Endothelial cell (in vitro differentiated cells): ENCODE measurements around the gene CDKN1B. TPM values are rescaled to one million over a fixed set of nuclear protein-coding genes. Genes with fewer than 3 reads are reported as not detected.

Experiments used
- DNase-seq: peaks from one replicate; pipeline ENCODE4 v3.0.0; 2021; ENCODE audit warnings: low spot score
- H3K27ac Mint-ChIP-seq: one replicate; pipeline ENCODE4 v1.8.0; 2021; ENCODE audit warnings: mixed read lengths, inconsistent platforms; ENCODE audit not compliant: unreplicated experiment
- H3K27me3 Mint-ChIP-seq: one replicate; pipeline ENCODE4 v1.8.0; 2021; ENCODE audit warnings: mild to moderate bottlenecking, moderate library complexity, mixed read lengths, inconsistent platforms; ENCODE audit not compliant: unreplicated experiment
- H3K36me3 Mint-ChIP-seq: one replicate; pipeline ENCODE4 v1.8.0; 2021; ENCODE audit warnings: mild to moderate bottlenecking, low read depth, mixed read lengths, inconsistent platforms; ENCODE audit not compliant: unreplicated experiment
- H3K4me1 Mint-ChIP-seq: one replicate; pipeline ENCODE4 v1.8.0; 2021; ENCODE audit warnings: mild to moderate bottlenecking, mixed read lengths, inconsistent platforms; ENCODE audit not compliant: unreplicated experiment
- H3K4me3 Mint-ChIP-seq: one replicate; pipeline ENCODE4 v1.8.0; 2021; ENCODE audit warnings: mild to moderate bottlenecking, mixed read lengths, inconsistent platforms; ENCODE audit not compliant: unreplicated experiment
- H3K9me3 Mint-ChIP-seq: one replicate; pipeline ENCODE4 v1.8.0; 2021; ENCODE audit warnings: mixed read lengths, inconsistent platforms; ENCODE audit not compliant: unreplicated experiment
- total RNA-seq: library from RNA; stranded (reverse); fragmentation: NEBNext Ultra II Directional; extraction: Animal tissue kit (Norgen Biotek cat#: 25700); gene quantifications from one replicate; pipeline ENCODE4 v1.2.1, GENCODE V29; 2021; ENCODE audit not compliant: unreplicated experiment
- TF ChIP-seq, protein P1 (sequence below): fragments of 200-600 bp; sonication (generic); IDR thresholded peaks from one replicate; pipeline ENCODE4 v1.5.0; 2021; ENCODE audit warnings: antibody characterized with exemption; ENCODE audit not compliant: unreplicated experiment

The CDKN1B gene
- total RNA-seq, 1 donor from 2014 or later = 34.6 TPM

DNA sequence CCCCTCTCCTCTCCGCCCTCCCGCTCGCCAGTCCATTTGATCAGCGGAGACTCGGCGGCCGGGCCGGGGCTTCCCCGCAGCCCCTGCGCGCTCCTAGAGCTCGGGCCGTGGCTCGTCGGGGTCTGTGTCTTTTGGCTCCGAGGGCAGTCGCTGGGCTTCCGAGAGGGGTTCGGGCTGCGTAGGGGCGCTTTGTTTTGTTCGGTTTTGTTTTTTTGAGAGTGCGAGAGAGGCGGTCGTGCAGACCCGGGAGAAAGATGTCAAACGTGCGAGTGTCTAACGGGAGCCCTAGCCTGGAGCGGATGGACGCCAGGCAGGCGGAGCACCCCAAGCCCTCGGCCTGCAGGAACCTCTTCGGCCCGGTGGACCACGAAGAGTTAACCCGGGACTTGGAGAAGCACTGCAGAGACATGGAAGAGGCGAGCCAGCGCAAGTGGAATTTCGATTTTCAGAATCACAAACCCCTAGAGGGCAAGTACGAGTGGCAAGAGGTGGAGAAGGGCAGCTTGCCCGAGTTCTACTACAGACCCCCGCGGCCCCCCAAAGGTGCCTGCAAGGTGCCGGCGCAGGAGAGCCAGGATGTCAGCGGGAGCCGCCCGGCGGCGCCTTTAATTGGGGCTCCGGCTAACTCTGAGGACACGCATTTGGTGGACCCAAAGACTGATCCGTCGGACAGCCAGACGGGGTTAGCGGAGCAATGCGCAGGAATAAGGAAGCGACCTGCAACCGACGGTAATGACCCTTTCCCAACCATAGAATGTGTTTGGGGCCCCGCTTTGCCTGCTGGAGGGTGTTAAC, 615 bp downstream of the CDKN1B start:
- peak overlapping the region; percentile 98 for H3K4me3 Mint-ChIP-seq
- peak; percentile 25 for DNase-seq
- H3K4me1 Mint-ChIP-seq = peaks cover 56% of the 10 kb centered on the region
- no peaks in the 10 kb centered on the region for H3K9me3 Mint-ChIP-seq
- peaks cover 30% of the 10 kb centered on the region for H3K36me3 Mint-ChIP-seq
- peaks cover 6% of the 10 kb centered on the region for H3K27me3 Mint-ChIP-seq
- H3K27ac Mint-ChIP-seq = peak overlapping the region; percentile 28
- TF ChIP-seq, protein P1, sequence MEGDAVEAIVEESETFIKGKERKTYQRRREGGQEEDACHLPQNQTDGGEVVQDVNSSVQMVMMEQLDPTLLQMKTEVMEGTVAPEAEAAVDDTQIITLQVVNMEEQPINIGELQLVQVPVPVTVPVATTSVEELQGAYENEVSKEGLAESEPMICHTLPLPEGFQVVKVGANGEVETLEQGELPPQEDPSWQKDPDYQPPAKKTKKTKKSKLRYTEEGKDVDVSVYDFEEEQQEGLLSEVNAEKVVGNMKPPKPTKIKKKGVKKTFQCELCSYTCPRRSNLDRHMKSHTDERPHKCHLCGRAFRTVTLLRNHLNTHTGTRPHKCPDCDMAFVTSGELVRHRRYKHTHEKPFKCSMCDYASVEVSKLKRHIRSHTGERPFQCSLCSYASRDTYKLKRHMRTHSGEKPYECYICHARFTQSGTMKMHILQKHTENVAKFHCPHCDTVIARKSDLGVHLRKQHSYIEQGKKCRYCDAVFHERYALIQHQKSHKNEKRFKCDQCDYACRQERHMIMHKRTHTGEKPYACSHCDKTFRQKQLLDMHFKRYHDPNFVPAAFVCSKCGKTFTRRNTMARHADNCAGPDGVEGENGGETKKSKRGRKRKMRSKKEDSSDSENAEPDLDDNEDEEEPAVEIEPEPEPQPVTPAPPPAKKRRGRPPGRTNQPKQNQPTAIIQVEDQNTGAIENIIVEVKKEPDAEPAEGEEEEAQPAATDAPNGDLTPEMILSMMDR = no peak

DNA sequence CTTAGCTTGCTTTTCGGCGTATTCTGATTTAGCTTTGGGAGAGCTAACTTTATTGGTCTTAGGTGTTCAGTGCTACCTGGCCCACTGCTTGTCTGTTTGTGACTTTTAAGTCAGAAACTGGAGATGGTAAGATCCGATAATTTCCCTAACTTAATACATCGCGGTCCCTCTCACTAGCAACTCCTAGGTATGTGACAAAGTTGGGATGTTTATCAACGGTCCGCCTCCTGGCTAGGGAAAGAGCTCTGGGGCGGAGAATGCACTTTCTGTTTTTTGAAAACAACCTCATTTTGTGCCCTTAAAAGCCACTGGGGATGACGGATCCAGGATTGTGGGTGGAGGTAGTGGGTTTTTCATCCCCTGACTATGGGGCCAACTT, 1.2 kb downstream of the CDKN1B start:
- Mint-ChIP-seq H3K27me3 (peaks cover 8% of the 10 kb centered on the region), H3K4me1 (peaks cover 55% of the 10 kb centered on the region), H3K27ac (no peak overlapping the region), H3K9me3 (no peaks in the 10 kb centered on the region), H3K4me3 (peak overlapping the region; percentile 98), H3K36me3 (peaks cover 34% of the 10 kb centered on the region)
- TF ChIP-seq, protein P1 = no peak
- no peak for DNase-seq

DNA sequence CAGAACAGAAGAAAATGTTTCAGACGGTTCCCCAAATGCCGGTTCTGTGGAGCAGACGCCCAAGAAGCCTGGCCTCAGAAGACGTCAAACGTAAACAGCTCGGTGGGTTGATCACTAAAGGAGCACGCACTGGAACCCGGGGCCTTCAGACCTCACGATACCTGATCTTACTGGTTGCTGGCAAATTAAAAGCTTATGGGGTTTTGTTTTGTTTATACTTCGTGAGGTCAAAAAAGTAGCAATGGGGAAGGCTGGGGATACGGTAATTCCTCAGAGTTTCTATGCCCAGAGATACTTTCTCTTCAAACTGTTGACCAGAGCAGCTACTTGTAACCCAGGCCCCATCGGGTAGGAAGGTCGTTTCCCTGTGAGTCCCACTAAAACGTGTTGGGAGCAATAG, 1.7 kb downstream of the CDKN1B start:
- Mint-ChIP-seq H3K9me3 (no peaks in the 10 kb centered on the region), H3K27ac (no peak overlapping the region), H3K27me3 (peaks cover 11% of the 10 kb centered on the region), H3K36me3 (peaks cover 35% of the 10 kb centered on the region), H3K4me1 (peaks cover 53% of the 10 kb centered on the region), H3K4me3 (peak overlapping the region; percentile 98)
- TF ChIP-seq, protein P1 = no peak
- DNase-seq = no peak

- peak overlapping the region; percentile 98 for H3K4me3 Mint-ChIP-seq
- peaks cover 35% of the 10 kb centered on the region for H3K36me3 Mint-ChIP-seq
- TF ChIP-seq, protein P1 = no peak
- H3K4me1 Mint-ChIP-seq = peaks cover 48% of the 10 kb centered on the region
- no peak for DNase-seq
- no peaks in the 10 kb centered on the region for H3K9me3 Mint-ChIP-seq
- H3K27me3 Mint-ChIP-seq = peaks cover 12% of the 10 kb centered on the region
- no peak overlapping the region for H3K27ac Mint-ChIP-seq
Observed at GRCh38 chr12:12719496-12719895, 2.3 kb downstream of the CDKN1B start.

DNA sequence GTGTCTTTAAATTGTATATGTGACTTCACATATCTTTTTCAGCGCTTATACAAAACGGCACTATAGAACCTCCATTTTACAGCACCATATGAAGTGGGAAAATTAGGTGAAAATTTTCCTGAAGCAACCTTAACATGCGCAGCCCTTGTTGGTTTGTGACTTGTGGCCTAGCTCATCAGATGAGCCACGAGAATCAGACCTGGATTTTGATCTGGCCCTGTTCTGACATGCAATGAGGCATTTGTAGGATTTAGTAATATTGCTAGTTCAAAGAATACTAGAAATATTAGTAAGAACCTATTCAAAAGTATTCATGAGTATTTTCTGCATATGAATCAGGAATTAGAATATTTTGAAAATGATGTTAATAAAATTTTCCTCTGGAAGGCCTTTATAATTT, 2.9 kb downstream of the CDKN1B start:
- no peak for DNase-seq
- Mint-ChIP-seq H3K4me1 (peaks cover 43% of the 10 kb centered on the region), H3K4me3 (no peak overlapping the region), H3K9me3 (no peaks in the 10 kb centered on the region), H3K36me3 (peaks cover 35% of the 10 kb centered on the region), H3K27me3 (peaks cover 13% of the 10 kb centered on the region), H3K27ac (no peak overlapping the region)
- TF ChIP-seq, protein P1 = no peak
